IMR-90 (cell line): ENCODE results near the gene MAPKAP1. TPM values are rescaled to one million over a fixed set of nuclear protein-coding genes. Genes with fewer than 3 reads are reported as not detected.
A peak's percentile ranks its signal among the peaks of the same experiment; 100 is the strongest.

Experiments used
- ATAC-seq: fragments of 200-7000 bp; cut with Tn5 transposase; 2 replicates; pipeline ENCODE4 v1.9.1; 2020; ENCODE audit warnings: low read depth, mild to moderate bottlenecking, moderate library complexity
- Bru-seq: library from RNA; stranded (reverse); fragments of 400-500 nt; gene quantifications from one replicate; lab custom pipeline; 2021; lab: Mats Ljungman, UMichigan
- BruChase-seq, 2 experiments: library from RNA; stranded (reverse); fragments of 400-500 nt; gene quantifications; one replicate each; lab custom pipeline; 2021; lab: Mats Ljungman, UMichigan
- BruUV-seq: library from RNA; stranded (reverse); fragments of 400-500 nt; replicated peaks from 2 replicates; lab custom pipeline; 2021; lab: Mats Ljungman, UMichigan
- CTCF ChIA-PET: fragments of 300-600 bp; formaldehyde crosslinking; extraction: SDS; loops from one replicate; lab custom pipeline; 2021; ENCODE audit warnings: antibody characterized with exemption; lab: Yijun Ruan, JAX
- POLR2A ChIA-PET: fragments of 300-600 bp; sonication (Branson Sonifier 250); formaldehyde crosslinking; loops from one replicate; lab custom pipeline; 2022; ENCODE audit warnings: antibody characterized with exemption; ENCODE audit not compliant: unreplicated experiment; lab: Charles Lee
- DNase-seq: peaks from one replicate; pipeline ENCODE4 v3.0.0; 2013
- H2AFZ ChIP-seq: replicated peaks from 2 replicates; pipeline ENCODE3; 2013; ENCODE audit warnings: low read length, mild to moderate bottlenecking; ENCODE audit not compliant: poor library complexity
- H2AK5ac ChIP-seq: 2 replicates; pipeline ENCODE4 v1.6.1; 2013; ENCODE audit warnings: low read depth, low read length, inconsistent platforms
- H2AK9ac ChIP-seq: replicated peaks from 2 replicates; pipeline ENCODE3; 2013; ENCODE audit warnings: mild to moderate bottlenecking, low read depth, low read length, moderate library complexity; ENCODE audit not compliant: poor library complexity
- H2BK120ac ChIP-seq: 2 replicates; pipeline ENCODE4 v1.6.1; 2013; ENCODE audit warnings: low read depth, low read length, inconsistent platforms
- H2BK15ac ChIP-seq: 3 replicates; pipeline ENCODE4 v1.6.1; 2013; ENCODE audit warnings: low read depth, low read length, inconsistent platforms
- H2BK20ac ChIP-seq: 2 replicates; pipeline ENCODE4 v1.6.1; 2013; ENCODE audit warnings: low read depth, mild to moderate bottlenecking, inconsistent platforms, low read length, moderate library complexity
- H2BK5ac ChIP-seq: 2 replicates; pipeline ENCODE4 v1.6.1; 2013; ENCODE audit warnings: mild to moderate bottlenecking, low read depth, low read length, inconsistent platforms; ENCODE audit not compliant: poor library complexity, severe bottlenecking
- H3K14ac ChIP-seq: replicated peaks from 2 replicates; pipeline ENCODE4 v1.6.1; 2013; ENCODE audit warnings: low read depth, low read length, inconsistent platforms
- H3K18ac ChIP-seq: 2 replicates; pipeline ENCODE4 v1.6.1; 2013; ENCODE audit warnings: low read depth, low read length, control low read depth
- H3K23ac ChIP-seq: 2 replicates; pipeline ENCODE4 v1.6.1; 2013; ENCODE audit warnings: low read depth, low read length, inconsistent platforms
- H3K27ac ChIP-seq: 2 replicates; pipeline ENCODE4 v1.5.1; 2013; ENCODE audit warnings: mild to moderate bottlenecking, control low read depth, low read length; ENCODE audit not compliant: insufficient read depth
- H3K27me3 ChIP-seq: 2 replicates; pipeline ENCODE4 v1.6.1; 2013; ENCODE audit warnings: low read length; ENCODE audit not compliant: control insufficient read depth, insufficient read depth
- H3K36me3 ChIP-seq: 2 replicates; pipeline ENCODE4 v1.6.1; 2013; ENCODE audit warnings: low read length, mixed read lengths; ENCODE audit not compliant: control insufficient read depth, insufficient read depth
- H3K4ac ChIP-seq: 2 replicates; pipeline ENCODE4 v1.6.1; 2013; ENCODE audit warnings: low read depth, low read length, inconsistent platforms
- H3K4me1 ChIP-seq: 2 replicates; pipeline ENCODE4 v1.6.1; 2013; ENCODE audit warnings: low read length, mixed read lengths; ENCODE audit not compliant: control insufficient read depth, insufficient read depth
- H3K4me2 ChIP-seq: 2 replicates; pipeline ENCODE4 v1.6.1; 2013; ENCODE audit warnings: low read depth, mild to moderate bottlenecking, control low read depth, low read length, moderate library complexity
- H3K4me3 ChIP-seq: 2 replicates; pipeline ENCODE4 v1.5.1; 2013; ENCODE audit warnings: low read depth, mild to moderate bottlenecking, control low read depth, low read length, moderate library complexity; ENCODE audit not compliant: insufficient read depth
- H3K56ac ChIP-seq: 2 replicates; pipeline ENCODE4 v1.6.1; 2013; ENCODE audit warnings: low read length, inconsistent platforms; ENCODE audit not compliant: insufficient read depth; ENCODE audit errors: extremely low read depth
- H3K79me1 ChIP-seq, 2 experiments: 2 replicates each; pipeline ENCODE4 v1.6.1; 2013; ENCODE audit warnings: low read length in 2 of 2, inconsistent platforms in 1 of 2, low read depth in 1 of 2
- H3K9ac ChIP-seq: 2 replicates; pipeline ENCODE4 v1.6.1; 2013; ENCODE audit warnings: low read depth, low read length, control low read depth
- H3K9me1 ChIP-seq: 2 replicates; pipeline ENCODE4 v1.6.1; 2013; ENCODE audit warnings: low read length, inconsistent platforms; ENCODE audit not compliant: insufficient read depth
- H3K9me3 ChIP-seq: 2 replicates; pipeline ENCODE4 v1.6.1; 2013; ENCODE audit warnings: low read length; ENCODE audit not compliant: control insufficient read depth, insufficient read depth
- H4K20me1 ChIP-seq: 2 replicates; pipeline ENCODE4 v1.6.1; 2013; ENCODE audit warnings: low read length, inconsistent platforms; ENCODE audit not compliant: insufficient read depth
- H4K5ac ChIP-seq: 2 replicates; pipeline ENCODE4 v1.6.1; 2013; ENCODE audit warnings: mild to moderate bottlenecking, low read depth, low read length, control low read depth
- H4K8ac ChIP-seq, 2 experiments: 2 replicates each; pipeline ENCODE4 v1.6.1; 2013; ENCODE audit warnings: low read depth in 2 of 2, low read length in 2 of 2, control low read depth in 1 of 2, inconsistent platforms in 1 of 2
- H4K91ac ChIP-seq: 2 replicates; pipeline ENCODE4 v1.6.1; 2013; ENCODE audit warnings: low read depth, low read length, inconsistent platforms; ENCODE audit not compliant: insufficient read depth
- CEBPB ChIP-seq: IDR thresholded peaks from 2 replicates; pipeline ENCODE4 v1.6.1; 2012; ENCODE audit warnings: low read depth, low read length, improper control_type of control experiment
- MAFK ChIP-seq: IDR thresholded peaks from 2 replicates; pipeline ENCODE4 v1.6.1; 2012; ENCODE audit warnings: low read depth, low read length, improper control_type of control experiment
- MAZ ChIP-seq: IDR thresholded peaks from 2 replicates; pipeline ENCODE4 v1.6.1; 2012; ENCODE audit warnings: low read depth, mild to moderate bottlenecking, low read length, improper control_type of control experiment, moderate library complexity, borderline replicate concordance
- NFE2L2 ChIP-seq: fragments of 150-350 bp; IDR thresholded peaks from 2 replicates; pipeline ENCODE4 v1.6.1; 2016; ENCODE audit warnings: low read depth, mild to moderate bottlenecking, low read length
- POLR2A ChIP-seq: IDR thresholded peaks from 2 replicates; pipeline ENCODE4 v1.6.1; 2012; ENCODE audit warnings: mild to moderate bottlenecking, low read depth, low read length
- RAD21 ChIP-seq: IDR thresholded peaks from 2 replicates; pipeline ENCODE4 v1.6.1; 2012; ENCODE audit warnings: low read length, improper control_type of control experiment
- RCOR1 ChIP-seq: IDR thresholded peaks from 2 replicates; pipeline ENCODE4 v1.6.1; 2012; ENCODE audit warnings: mild to moderate bottlenecking, low read length, improper control_type of control experiment; ENCODE audit not compliant: insufficient replicate concordance
- SMC3 ChIP-seq: fragments of 150-350 bp; IDR thresholded peaks from 2 replicates; pipeline ENCODE4 v1.6.1; 2016; ENCODE audit warnings: low read depth, mild to moderate bottlenecking, antibody characterized with exemption, low read length, moderate library complexity
- WGBS, 2 experiments: methylation state at CpG; one replicate each; pipeline versions ENCODE4 v1.1.5 to v1.1.7; 2013; ENCODE audit warnings: missing lambda C conversion rate in 2 of 2; ENCODE audit not compliant: insufficient read length in 1 of 2; ENCODE audit errors: extremely low coverage in 2 of 2; 5-methylcytosine and 5-hydroxymethylcytosine counted together
- dilution Hi-C: fragments of 300-500 bp; cut with HindIII; formaldehyde crosslinking; loops from one replicate; pipeline ENCODE4 v1.14.3; 2018; ENCODE audit warnings: low sequenced_read_pairs; ENCODE audit not compliant: unreplicated experiment
- in situ Hi-C: fragments of 300-500 bp; cut with MboI; formaldehyde crosslinking; loops from 3 replicates; pipeline ENCODE4 v1.14.3; 2019; ENCODE audit warnings: low sequenced_read_pairs, inconsistent platforms, mixed read lengths
- intact Hi-C: fragments of 100-400 bp; cut with micrococcal nuclease; formaldehyde crosslinking; loops from 2 replicates; pipeline ENCODE4 v1.10.0; 2022
- long read RNA-seq: library from polyadenylated mRNA; unstranded; transcript quantifications from one replicate; pipeline ENCODE4 v2.0.0, GENCODE V29; 2021; ENCODE audit not compliant: unreplicated experiment
- polyA plus RNA-seq, 3 experiments: library from polyadenylated mRNA; depleted of rRNA; stranded (reverse); fragments of >200 nt; gene quantifications; 2 replicates each; pipeline ENCODE4 v1.2.3, GENCODE V29; 2012; ENCODE audit warnings: low replicate concordance in 1 of 3
- total RNA-seq: library from RNA; depleted of rRNA; stranded (reverse); fragments of >200 nt; gene quantifications from 2 replicates; pipeline ENCODE4 v1.2.3, GENCODE V29; 2012; rRNA removed

Gene MAPKAP1
- 122 and 158 TPM in 2 replicates for total RNA-seq
- 75.0 and 87.2 TPM in 2 replicates for polyA plus RNA-seq (2012; rRNA removed)
- polyA plus RNA-seq (2012; cell fraction: cytosol; rRNA removed): 57.5 and 86.3 TPM in 2 replicates
- 53.4 and 70.8 TPM in 2 replicates for polyA plus RNA-seq (2012; cell fraction: nucleus; rRNA removed; ENCODE audit: low replicate concordance)
- Bru-seq, nascent RNA: percentile 86 among the genes with signal in this experiment
- BruChase-seq, experiment 1, labeled RNA remaining after a 6-hour chase: percentile 79 among the genes with signal in this experiment
- BruChase-seq, experiment 2, labeled RNA remaining after a 2-hour chase: percentile 79 among the genes with signal in this experiment
- long read RNA-seq, transcript MAPKAP1-201 (12 exons, 3,395 nt): major isoform, 65 of 172 reads
- long read RNA-seq, transcript MAPKAP1-202 (11 exons, 3,256 nt): minor isoform, 37 of 172 reads
- long read RNA-seq, transcript MAPKAP1-207 (8 exons, 1,586 nt): minor isoform, 11 of 172 reads
- long read RNA-seq, partial matches to known transcripts: 17 of 172 reads
- long read RNA-seq, other reads (novel, unspliced or antisense): 35 of 172 reads

GRCh38 chr9:125706651-125707471 lies at the start of gene MAPKAP1:
Gene MAPKAP1, minus strand, starts transcription at chr9:125707208. Its CDS starts 34,634 bp downstream, at chr9:125672574.
- intact Hi-C loops: loop anchor here (5.0 kb wide), 1 partner anchor 300 kb away; no protein-coding TSS in a partner anchor

More at GRCh38 chr9:125706651-125707471, at the start of gene MAPKAP1:
- Histone ChIP-seq H3K56ac (peak within 1 kb of the TSS; percentile 83), H3K4me3 (peak within 1 kb of the TSS; percentile 67), H3K4me1 (peaks cover 5% of the 10 kb centered on the region), H3K36me3 (0 out of 2 replicates have a peak, but pooled peaks cover 1% of the 10 kb centered on the region), H3K18ac (peak within 1 kb of the TSS; percentile 91), H2AFZ (peak within 1 kb of the TSS; percentile 93), H3K4ac (peak within 1 kb of the TSS; percentile 93), H2BK15ac (peak within 1 kb of the TSS; percentile 63; the same call in 1 of the 3 replicates), H4K20me1 (peaks cover 13% of the 10 kb centered on the region; the same call in 1 of the 2 replicates), H2BK5ac (peak within 1 kb of the TSS; percentile 78), H2BK20ac (peak within 1 kb of the TSS; percentile 31), H3K27ac (peak within 1 kb of the TSS; percentile 88), H3K9me3 (no peaks in the 10 kb centered on the region), H3K9ac (peak within 1 kb of the TSS; percentile 92), H3K14ac (peak within 1 kb of the TSS; percentile 100), H3K27me3 (no peaks in the 10 kb centered on the region), H2AK9ac (peak within 1 kb of the TSS; percentile 95), H3K4me2 (peak within 1 kb of the TSS; percentile 99), H2AK5ac (peak within 1 kb of the TSS; percentile 86), H4K91ac (peak within 1 kb of the TSS; percentile 95), H4K8ac (peak within 1 kb of the TSS; percentile 99 to 100), H2BK120ac (peak within 1 kb of the TSS; percentile 86), H3K9me1 (peaks cover 16% of the 10 kb centered on the region), H3K79me1 (peaks cover 13 to 42% of the 10 kb centered on the region in 2 experiments), H4K5ac (peak within 1 kb of the TSS; percentile 99), H3K23ac (peak within 1 kb of the TSS; percentile 93)
- DNase-seq: peak; percentile 95
- WGBS, 2 experiments: 1% methylated on average over 27 of the region's 63 CpGs; no CpG with 5 or more reads in 1 of the 2 experiments
- POLR2A ChIA-PET: interaction anchor here (0.6 to 1.1 kb wide), 2 partner anchors 9 to 57 kb away, joined by 3 read pairs; no protein-coding TSS in a partner anchor
- CTCF ChIA-PET: interaction anchor here (0.6 kb wide), 1 partner anchor 86 kb away, joined by 3 read pairs; no protein-coding TSS in a partner anchor
- no peak for TF ChIP-seq MAFK
- TF ChIP-seq RAD21: peak; percentile 26; the same call in 1 of the 2 replicates
- peak; percentile 3; the same call in 1 of the 2 replicates for TF ChIP-seq SMC3
- TF ChIP-seq POLR2A: peak; percentile 84
- TF ChIP-seq MAZ: peak; percentile 98
- TF ChIP-seq CEBPB: no peak
- TF ChIP-seq NFE2L2: no peak
- TF ChIP-seq RCOR1: no peak
- in situ Hi-C loops (no loop called here), dilution Hi-C loops (no loop called here)
- BruUV-seq: no TSS peak
- peak; percentile 99 for ATAC-seq
